CD4-positive, alpha-beta T cell (primary cell): Measurements from ENCODE around the gene BCDIN3D. TPM values are rescaled to one million over a fixed set of nuclear protein-coding genes. Genes with fewer than 3 reads are reported as not detected.

Experiments used
- ATAC-seq: fragments of 200-7000 bp; cut with Tn5 transposase; one replicate; pipeline ENCODE4 v1.10.0; 2022; ENCODE audit warnings: mild to moderate bottlenecking; ENCODE audit not compliant: poor library complexity
- CTCF ChIA-PET: fragments of 350-600 bp; sonication (Branson Sonifier 250); formaldehyde crosslinking; loops from one replicate; lab custom pipeline; 2021; ENCODE audit warnings: antibody characterized with exemption, inconsistent platforms; lab: Charles Lee
- POLR2A ChIA-PET: fragments of 350-600 bp; sonication (Branson Sonifier 250); formaldehyde crosslinking; loops from one replicate; lab custom pipeline; 2021; ENCODE audit warnings: antibody characterized with exemption, inconsistent platforms; lab: Charles Lee
- DNase-seq, 14 experiments: peaks; one replicate each; pipeline ENCODE4 v3.0.0-alpha.2; 2013 to 2020; ENCODE audit warnings: mixed read lengths in 2 of 14
- H3K27ac ChIP-seq, 2 donors: one replicate each; pipeline versions ENCODE4 v1.5.1 to v1.7.0; 2013; ENCODE audit warnings: low read length in 2 of 2, low read depth in 1 of 2, mild to moderate bottlenecking in 1 of 2
- H3K27me3 ChIP-seq, 2 experiments: 1 replicate in 1 of 2; 2 replicates in 1 of 2; pipeline versions ENCODE4 v1.6.1 to v1.7.0; 2013; ENCODE audit warnings: low read length in 2 of 2, control low read depth in 1 of 2, mild to moderate bottlenecking in 1 of 2, moderate library complexity in 1 of 2; ENCODE audit not compliant: insufficient read depth in 2 of 2, control insufficient read depth in 1 of 2
- H3K36me3 ChIP-seq: one replicate; pipeline ENCODE4 v1.6.1; 2013; ENCODE audit warnings: low read length, control low read depth; ENCODE audit not compliant: insufficient read depth
- H3K4me1 ChIP-seq: one replicate; pipeline ENCODE4 v1.6.1; 2013; ENCODE audit warnings: low read length, control low read depth; ENCODE audit not compliant: insufficient read depth
- H3K4me3 ChIP-seq: one replicate; pipeline ENCODE4 v1.5.1; 2013; ENCODE audit warnings: mild to moderate bottlenecking, low read length, moderate library complexity
- H3K9me3 ChIP-seq, 2 experiments: 1 replicate in 1 of 2; 2 replicates in 1 of 2; pipeline versions ENCODE4 v1.6.1 to v1.7.0; 2013; ENCODE audit warnings: low read length in 2 of 2, mild to moderate bottlenecking in 2 of 2, control low read depth in 1 of 2, moderate library complexity in 1 of 2; ENCODE audit not compliant: control insufficient read depth in 1 of 2, insufficient read depth in 1 of 2
- H3K27ac Mint-ChIP-seq: one replicate; pipeline ENCODE4 v1.8.0; 2020; ENCODE audit warnings: mixed read lengths
- H3K27me3 Mint-ChIP-seq: one replicate; pipeline ENCODE4 v1.8.0; 2021; ENCODE audit warnings: mixed read lengths
- H3K36me3 Mint-ChIP-seq: one replicate; pipeline ENCODE4 v1.8.0; 2021; ENCODE audit warnings: low read depth, mixed read lengths
- H3K4me1 Mint-ChIP-seq: one replicate; pipeline ENCODE4 v1.8.0; 2021; ENCODE audit warnings: low read depth, mixed read lengths
- H3K4me3 Mint-ChIP-seq: one replicate; pipeline ENCODE4 v1.8.0; 2020; ENCODE audit warnings: mild to moderate bottlenecking, mixed read lengths
- H3K9me3 Mint-ChIP-seq: one replicate; pipeline ENCODE4 v1.8.0; 2020; ENCODE audit warnings: mixed read lengths
- CTCF ChIP-seq: fragments of 200-600 bp; IDR thresholded peaks from one replicate; pipeline ENCODE4 v1.8.0; 2022; ENCODE audit warnings: antibody characterized with exemption, mild to moderate bottlenecking
- intact Hi-C, 2 experiments: fragments of 100-400 bp; cut with DNase I in 1 of 2; cut with micrococcal nuclease in 1 of 2; formaldehyde crosslinking; loops; one replicate each; pipeline versions ENCODE4 v1.15.1 to v1.9.0; 2023 to 2025; cut with DNase I, micrococcal nuclease
- total RNA-seq, 174 experiments: library from RNA in 2 of 174; stranded (reverse) in 2 of 174; gene quantifications; one replicate each; pipeline ENCODE4 v1.2.3 and lab custom pipeline; 2021 to 2026

The BCDIN3D gene
- total RNA-seq, 2 experiments from 2014 or later = 2.8 to 3.9 TPM

GRCh38 chr12:49887536-49888401 is 44.9 kb upstream of the BCDIN3D start:
- no peaks in the 10 kb centered on the region for H3K36me3 Mint-ChIP-seq
- H3K9me3 Mint-ChIP-seq = no peaks in the 10 kb centered on the region
- DNase-seq (no peak), ATAC-seq (no peak)
- no peak overlapping the region for H3K27ac ChIP-seq
- no peak overlapping the region for H3K4me3 Mint-ChIP-seq
- POLR2A ChIA-PET = no interaction called here
- intact Hi-C loops = no loop called here
- no peaks in the 10 kb centered on the region for H3K9me3 ChIP-seq
- peaks cover 4 to 22% of the 10 kb centered on the region in 2 experiments for H3K27me3 ChIP-seq
- no peaks in the 10 kb centered on the region for H3K36me3 ChIP-seq
- no peak overlapping the region for H3K27ac Mint-ChIP-seq
- no peak for TF ChIP-seq CTCF
- no peak overlapping the region for H3K4me3 ChIP-seq
- peaks cover 13% of the 10 kb centered on the region for H3K4me1 ChIP-seq
- H3K4me1 Mint-ChIP-seq = no peaks in the 10 kb centered on the region
- H3K27me3 Mint-ChIP-seq = peaks cover 8% of the 10 kb centered on the region
- CTCF ChIA-PET = no interaction called here

- intact Hi-C loops = no loop called here
- DNase-seq = no peak
- Mint-ChIP-seq H3K4me1 (no peaks in the 10 kb centered on the region), H3K27ac (no peak overlapping the region), H3K36me3 (no peaks in the 10 kb centered on the region), H3K27me3 (peaks cover 8% of the 10 kb centered on the region), H3K9me3 (no peaks in the 10 kb centered on the region), H3K4me3 (no peak overlapping the region)
- no peak for TF ChIP-seq CTCF
- Histone ChIP-seq H3K27me3 (peaks cover 4 to 22% of the 10 kb centered on the region in 2 experiments), H3K27ac (no peak overlapping the region), H3K36me3 (no peaks in the 10 kb centered on the region), H3K4me3 (no peak overlapping the region), H3K9me3 (no peaks in the 10 kb centered on the region), H3K4me1 (peaks cover 13% of the 10 kb centered on the region)
- POLR2A ChIA-PET = no interaction called here
- ATAC-seq = no peak
- CTCF ChIA-PET = no interaction called here
Measured at GRCh38 chr12:49887091-49887490, 44.2 kb upstream of the BCDIN3D start.

GRCh38 chr12:49885663-49886461 is 43.0 kb upstream of the BCDIN3D start:
- ChIA-PET CTCF (no interaction called here), POLR2A (no interaction called here)
- no peak for TF ChIP-seq CTCF
- Mint-ChIP-seq H3K4me1 (no peaks in the 10 kb centered on the region), H3K27me3 (peaks cover 8% of the 10 kb centered on the region), H3K36me3 (no peaks in the 10 kb centered on the region), H3K4me3 (no peak overlapping the region), H3K27ac (no peak overlapping the region), H3K9me3 (no peaks in the 10 kb centered on the region)
- Histone ChIP-seq H3K27ac (no peak overlapping the region), H3K4me3 (no peak overlapping the region), H3K27me3 (peaks cover 4 to 22% of the 10 kb centered on the region in 2 experiments), H3K4me1 (peaks cover 13% of the 10 kb centered on the region), H3K36me3 (no peaks in the 10 kb centered on the region), H3K9me3 (no peaks in the 10 kb centered on the region)
- intact Hi-C loops = no loop called here
- no peak for DNase-seq
- no peak for ATAC-seq
